Raji (cell line): ENCODE data around the gene GAB1.

Experiments
- POLR2A ChIP-seq: IDR thresholded peaks from 2 replicates; pipeline ENCODE4 v1.6.1; 2011; ENCODE audit warnings: low read depth, low read length, control low read depth; ENCODE audit not compliant: insufficient read depth

GAB1 gene

GRCh38 chr4:143443728-143444127, 107.1 kb downstream of the GAB1 start:
- no peak for TF ChIP-seq POLR2A

DNA sequence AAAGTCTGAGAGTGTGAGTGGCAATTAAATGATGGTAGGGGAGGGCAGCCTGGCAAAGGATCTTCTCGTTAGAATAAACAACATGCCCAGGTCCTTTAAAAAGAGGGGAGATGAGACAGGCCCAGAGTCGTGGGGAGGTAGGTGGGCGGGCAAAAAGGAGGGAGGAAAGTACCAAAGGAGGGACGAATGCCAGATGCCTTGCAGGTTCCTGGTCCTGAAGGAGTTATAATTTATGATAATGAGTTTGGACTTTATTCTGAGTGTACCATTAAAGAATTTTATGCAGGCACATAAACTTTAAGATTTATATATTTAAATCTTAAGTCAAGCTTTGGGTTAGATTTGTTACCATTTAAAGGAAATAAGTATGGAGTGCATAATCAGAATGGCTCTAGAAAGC, 114.5 kb downstream of the GAB1 start:
- TF ChIP-seq POLR2A, result no peak

GRCh38 chr4:143455211-143455610, 118.5 kb downstream of the GAB1 start:
- TF ChIP-seq POLR2A, result no peak

DNA sequence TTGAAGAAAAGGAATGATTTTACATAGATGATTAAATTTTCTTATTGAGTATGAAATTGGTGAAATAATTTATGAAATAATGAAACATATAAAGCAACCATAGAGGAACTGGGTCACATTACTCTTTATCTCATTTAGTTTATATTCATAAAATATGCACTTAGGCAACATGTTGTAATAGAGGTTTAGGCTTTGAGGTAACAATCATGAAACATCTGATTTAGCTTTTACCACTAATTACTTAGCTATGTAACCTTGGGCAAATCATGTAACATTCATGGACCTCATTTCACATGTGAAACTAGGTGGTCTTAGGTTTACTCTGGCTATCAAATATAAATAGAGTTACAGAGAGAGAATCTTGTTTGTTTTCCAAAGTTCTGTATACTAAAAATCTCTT, 122.3 kb downstream of the GAB1 start:
- no peak for TF ChIP-seq POLR2A

GRCh38 chr4:143473334-143474126, 136.9 kb downstream of the GAB1 start:
- TF ChIP-seq POLR2A, result no peak

DNA sequence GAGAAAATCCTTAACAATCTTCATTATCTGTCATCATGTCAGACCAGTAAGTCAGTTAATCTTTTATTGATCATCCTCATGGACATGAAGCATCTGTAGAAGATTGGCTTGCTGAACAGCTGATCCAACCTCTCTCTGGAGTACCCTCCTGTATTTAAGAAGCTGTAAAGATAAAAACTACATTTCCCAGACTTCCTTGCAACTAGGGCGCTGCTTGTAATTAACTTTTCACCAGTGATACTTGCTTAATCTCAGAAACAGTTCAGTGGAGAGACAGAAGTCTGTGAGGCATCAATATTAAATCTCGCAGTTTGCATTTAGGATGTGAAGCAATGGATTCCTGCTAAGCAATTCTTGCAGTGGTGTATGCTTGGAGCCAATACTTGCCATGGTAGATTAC, 140.8 kb downstream of the GAB1 start:
- no peak for TF ChIP-seq POLR2A

DNA sequence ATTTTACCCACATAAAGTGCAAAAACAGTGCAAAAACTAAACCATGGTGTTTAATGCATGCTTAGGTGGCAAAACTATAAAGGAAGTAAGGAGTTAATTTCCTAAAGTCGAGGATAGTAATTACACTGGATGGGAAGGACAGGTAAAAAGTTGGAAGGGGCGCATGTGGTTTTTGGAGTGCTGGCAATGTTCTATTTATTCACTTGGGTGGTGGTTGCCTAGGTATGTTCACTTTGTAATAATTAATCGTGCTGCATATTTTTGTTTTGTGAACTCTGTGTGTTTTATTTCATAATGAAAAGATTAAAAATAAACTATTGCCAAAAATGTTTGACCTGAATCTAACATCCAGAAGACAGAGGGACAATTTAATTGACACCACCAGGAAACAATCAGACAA, 144.7 kb downstream of the GAB1 start:
- TF ChIP-seq POLR2A, result no peak

- TF ChIP-seq POLR2A, result no peak
These were observed 146.2 kb downstream of the GAB1 start for GRCh38 chr4:143482840-143483239.

- no peak for TF ChIP-seq POLR2A
These were observed 149.6 kb downstream of the GAB1 start for GRCh38 chr4:143486314-143486713.

GRCh38 chr4:143488687-143489086, 152.0 kb downstream of the GAB1 start:
- no peak for TF ChIP-seq POLR2A

- no peak for TF ChIP-seq POLR2A
These were observed 152.4 kb downstream of the GAB1 start for GRCh38 chr4:143489106-143489505.

DNA sequence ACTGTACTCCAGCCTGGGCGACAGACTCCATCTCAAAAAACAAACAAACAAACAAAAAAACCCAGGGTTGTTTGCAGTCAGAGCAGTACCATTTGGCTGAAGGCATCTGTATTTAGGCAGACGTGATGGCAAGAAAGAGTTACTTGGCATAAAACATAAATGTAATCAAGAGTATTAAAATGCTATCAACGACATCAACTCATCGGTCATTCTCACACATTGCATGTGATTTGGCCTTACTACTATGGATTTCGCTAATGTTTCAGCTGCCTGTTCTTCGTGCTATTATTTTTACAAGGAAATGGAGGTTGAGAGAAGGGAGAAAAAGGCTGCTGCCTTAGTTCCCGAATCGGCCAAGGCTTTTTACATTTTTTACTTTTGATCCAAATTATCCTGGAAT, 161.3 kb downstream of the GAB1 start:
- TF ChIP-seq POLR2A, result no peak

DNA sequence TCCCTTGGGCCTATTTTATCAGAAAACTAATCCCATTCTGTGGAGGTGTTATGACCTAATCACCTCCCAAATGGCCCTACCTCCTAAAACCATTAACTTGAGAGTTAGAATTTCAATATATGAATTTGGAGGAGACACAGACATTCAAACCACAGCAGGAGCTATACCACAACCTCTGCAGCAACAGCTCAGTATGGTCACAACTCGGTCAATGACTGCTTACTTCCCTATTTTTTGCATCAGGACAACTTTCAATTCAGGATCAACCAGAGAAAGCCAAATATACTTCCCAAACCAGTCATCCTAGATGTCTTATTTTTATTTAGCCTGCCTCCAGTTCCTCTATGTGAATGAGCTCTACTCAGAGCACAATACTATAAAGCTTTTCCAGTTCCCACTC, 165.6 kb downstream of the GAB1 start:
- no peak for TF ChIP-seq POLR2A

DNA sequence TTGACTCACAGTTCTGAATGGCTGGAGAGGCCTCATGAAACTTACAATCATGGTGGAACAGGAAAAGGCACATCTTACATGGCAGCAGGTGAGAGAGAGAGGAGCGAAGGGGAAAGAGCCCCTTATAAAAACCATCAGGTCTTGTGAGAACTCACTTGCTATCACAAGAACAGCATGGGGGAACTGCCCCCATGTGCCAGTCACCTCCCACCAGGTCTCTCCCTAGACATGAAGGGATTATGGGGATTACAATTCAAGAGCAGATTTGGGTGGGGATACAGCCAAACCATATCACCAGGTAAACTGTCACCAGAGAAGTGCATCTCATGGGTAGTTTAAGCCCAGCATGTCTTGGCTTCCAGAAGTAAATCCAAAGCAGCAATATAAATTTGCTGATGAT, 169.4 kb downstream of the GAB1 start:
- no peak for TF ChIP-seq POLR2A

- no peak for TF ChIP-seq POLR2A
These were observed 175.2 kb downstream of the GAB1 start for GRCh38 chr4:143511906-143512305.

DNA sequence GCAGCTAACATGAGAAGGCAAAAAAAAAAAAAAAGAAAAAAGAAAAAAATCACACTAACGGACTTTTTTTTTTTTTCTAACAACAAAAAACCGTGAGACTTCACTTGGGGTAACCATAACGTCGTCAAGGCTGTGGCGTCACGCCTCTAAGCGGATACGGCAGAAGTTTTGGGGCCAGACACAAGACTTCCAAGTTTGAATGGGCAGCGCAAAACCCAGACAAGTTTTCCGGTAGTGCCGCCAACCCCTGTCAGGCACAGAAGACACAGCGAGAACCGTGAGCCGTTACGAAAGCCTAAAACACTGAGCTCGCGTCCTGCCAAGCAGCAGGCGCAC, 176.3 kb downstream of the GAB1 start:
- no peak for TF ChIP-seq POLR2A
